GM12864 (cell line): ENCODE measurements around the gene PCSK2.

Experiments used
- DNase-seq: peaks from one replicate; pipeline ENCODE4 v3.0.0-alpha.2; 2011; ENCODE audit warnings: low read depth
- H3K4me3 ChIP-seq: 2 replicates; pipeline ENCODE4 v1.5.1; 2011; ENCODE audit warnings: mild to moderate bottlenecking, low read depth, low read length, control low read depth
- TF ChIP-seq, protein P1 (sequence below): IDR thresholded peaks from 2 replicates; pipeline ENCODE4 v1.5.1; 2011; ENCODE audit warnings: low read depth, mild to moderate bottlenecking, moderate library complexity, low read length, control low read depth, inconsistent platforms; ENCODE audit errors: missing control alignments

The PCSK2 gene

GRCh38 chr20:17529586-17529985 is 302.7 kb downstream of the PCSK2 start:
- TF ChIP-seq, protein P1, sequence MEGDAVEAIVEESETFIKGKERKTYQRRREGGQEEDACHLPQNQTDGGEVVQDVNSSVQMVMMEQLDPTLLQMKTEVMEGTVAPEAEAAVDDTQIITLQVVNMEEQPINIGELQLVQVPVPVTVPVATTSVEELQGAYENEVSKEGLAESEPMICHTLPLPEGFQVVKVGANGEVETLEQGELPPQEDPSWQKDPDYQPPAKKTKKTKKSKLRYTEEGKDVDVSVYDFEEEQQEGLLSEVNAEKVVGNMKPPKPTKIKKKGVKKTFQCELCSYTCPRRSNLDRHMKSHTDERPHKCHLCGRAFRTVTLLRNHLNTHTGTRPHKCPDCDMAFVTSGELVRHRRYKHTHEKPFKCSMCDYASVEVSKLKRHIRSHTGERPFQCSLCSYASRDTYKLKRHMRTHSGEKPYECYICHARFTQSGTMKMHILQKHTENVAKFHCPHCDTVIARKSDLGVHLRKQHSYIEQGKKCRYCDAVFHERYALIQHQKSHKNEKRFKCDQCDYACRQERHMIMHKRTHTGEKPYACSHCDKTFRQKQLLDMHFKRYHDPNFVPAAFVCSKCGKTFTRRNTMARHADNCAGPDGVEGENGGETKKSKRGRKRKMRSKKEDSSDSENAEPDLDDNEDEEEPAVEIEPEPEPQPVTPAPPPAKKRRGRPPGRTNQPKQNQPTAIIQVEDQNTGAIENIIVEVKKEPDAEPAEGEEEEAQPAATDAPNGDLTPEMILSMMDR: no peak
- H3K4me3 ChIP-seq: no peak overlapping the region
- DNase-seq: no peak

GRCh38 chr20:17530153-17530552 is 303.3 kb downstream of the PCSK2 start:
- H3K4me3 ChIP-seq: no peak overlapping the region
- DNase-seq: no peak
- TF ChIP-seq, protein P1: no peak

- H3K4me3 ChIP-seq: peak within 1 kb of the TSS; percentile 44
- no peak for DNase-seq
- TF ChIP-seq, protein P1: no peak
Observed at GRCh38 chr20:17530716-17531664, 304.1 kb downstream of the PCSK2 start, which contains the start of gene BFSP1. TSS of gene BFSP1 (minus strand) at chr20:17531379. CDS start at chr20:17531329, 50 bp downstream.

DNA sequence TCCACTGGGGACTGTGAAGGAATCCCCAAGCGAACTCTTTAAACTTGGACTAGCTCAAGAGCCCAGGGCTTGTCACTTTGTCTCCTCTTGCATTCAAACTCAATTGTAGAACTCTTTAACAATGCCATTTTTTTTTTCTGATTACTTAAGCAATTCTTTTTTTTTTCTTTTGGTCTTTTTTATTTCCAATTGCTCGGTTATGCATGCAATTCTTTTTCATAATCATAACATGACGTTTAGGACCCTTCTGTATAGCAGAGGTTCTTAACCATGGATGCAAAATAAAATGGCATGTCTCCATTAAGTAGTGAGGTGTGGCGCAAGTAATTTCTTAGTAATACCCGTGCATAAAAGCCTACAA is 304.8 kb downstream of the PCSK2 start:
- H3K4me3 ChIP-seq: peak overlapping the region; percentile 44
- TF ChIP-seq, protein P1: no peak
- no peak for DNase-seq

GRCh38 chr20:17533396-17533795 is 306.6 kb downstream of the PCSK2 start:
- TF ChIP-seq, protein P1: no peak
- DNase-seq: no peak
- no peak overlapping the region for H3K4me3 ChIP-seq

- DNase-seq: no peak
- H3K4me3 ChIP-seq: no peak overlapping the region
- TF ChIP-seq, protein P1: no peak
Observed at GRCh38 chr20:17534077-17534476, 307.2 kb downstream of the PCSK2 start.
